Type B pancreatic cell (in vitro differentiated cells): ENCODE results near the gene SLC39A10. TPM values are rescaled to one million over a fixed set of nuclear protein-coding genes. Genes with fewer than 3 reads are reported as not detected.
A peak's percentile ranks its signal among the peaks of the same experiment; 100 is the strongest.

ENCODE experiments used
- DNase-seq: peaks from one replicate; pipeline ENCODE4 v3.0.0; 2021; ENCODE audit warnings: mixed read lengths; ENCODE audit not compliant: unreplicated experiment; ENCODE audit errors: extremely low spot score
- H3K27ac Mint-ChIP-seq: 2 replicates; pipeline ENCODE4 v1.8.0; 2021; ENCODE audit warnings: mild to moderate bottlenecking, mixed read lengths
- H3K27me3 Mint-ChIP-seq: 2 replicates; pipeline ENCODE4 v1.8.0; 2021; ENCODE audit warnings: mixed read lengths
- H3K36me3 Mint-ChIP-seq: 2 replicates; pipeline ENCODE4 v1.8.0; 2021; ENCODE audit warnings: mixed read lengths
- H3K4me1 Mint-ChIP-seq: one replicate; pipeline ENCODE4 v1.8.0; 2021; ENCODE audit warnings: mixed read lengths; ENCODE audit not compliant: unreplicated experiment
- H3K4me3 Mint-ChIP-seq: 2 replicates; pipeline ENCODE4 v1.8.0; 2021; ENCODE audit warnings: mild to moderate bottlenecking, mixed read lengths
- H3K9me3 Mint-ChIP-seq: 2 replicates; pipeline ENCODE4 v1.8.0; 2021; ENCODE audit warnings: mixed read lengths
- CTCF ChIP-seq: fragments of 200-600 bp; sonication (generic); conservative IDR thresholded peaks from 2 replicates; pipeline ENCODE4 v1.5.0; 2021; ENCODE audit warnings: antibody characterized with exemption, mild to moderate bottlenecking
- total RNA-seq: library from RNA; stranded (reverse); gene quantifications from 2 replicates; pipeline ENCODE4 v1.2.1, GENCODE V29; 2021; ENCODE audit warnings: low replicate concordance

The SLC39A10 gene
- total RNA-seq, 1 donor from 2014 or later, result 63.2 TPM

- H3K27ac Mint-ChIP-seq, result no peak overlapping the region
- DNase-seq, result no peak
- no peak for TF ChIP-seq CTCF
- H3K4me1 Mint-ChIP-seq, result peaks cover under 1% of the 10 kb centered on the region
- H3K27me3 Mint-ChIP-seq, result no peaks in the 10 kb centered on the region
- peaks cover 3% of the 10 kb centered on the region for H3K36me3 Mint-ChIP-seq
- H3K9me3 Mint-ChIP-seq, result no peaks in the 10 kb centered on the region
- H3K4me3 Mint-ChIP-seq, result no peak overlapping the region
Measured at GRCh38 chr2:195667974-195668373, 10.9 kb downstream of the SLC39A10 start.

- H3K9me3 Mint-ChIP-seq, result no peaks in the 10 kb centered on the region
- no peak overlapping the region for H3K4me3 Mint-ChIP-seq
- no peak overlapping the region for H3K27ac Mint-ChIP-seq
- peaks cover 11% of the 10 kb centered on the region for H3K36me3 Mint-ChIP-seq
- H3K27me3 Mint-ChIP-seq, result no peaks in the 10 kb centered on the region
- no peaks in the 10 kb centered on the region for H3K4me1 Mint-ChIP-seq
- no peak for DNase-seq
- no peak for TF ChIP-seq CTCF
Measured at GRCh38 chr2:195670191-195670590, 13.2 kb downstream of the SLC39A10 start.

- H3K27me3 Mint-ChIP-seq, result no peaks in the 10 kb centered on the region
- no peaks in the 10 kb centered on the region for H3K4me1 Mint-ChIP-seq
- H3K36me3 Mint-ChIP-seq, result peaks cover 14% of the 10 kb centered on the region
- H3K9me3 Mint-ChIP-seq, result no peaks in the 10 kb centered on the region
- H3K4me3 Mint-ChIP-seq, result no peak overlapping the region
- DNase-seq, result no peak
- TF ChIP-seq CTCF, result no peak
- no peak overlapping the region for H3K27ac Mint-ChIP-seq
Measured at GRCh38 chr2:195671563-195671962, 14.5 kb downstream of the SLC39A10 start.

GRCh38 chr2:195672674-195673073, 15.6 kb downstream of the SLC39A10 start:
- no peaks in the 10 kb centered on the region for H3K4me1 Mint-ChIP-seq
- no peak overlapping the region for H3K27ac Mint-ChIP-seq
- TF ChIP-seq CTCF, result peak; percentile 44
- peaks cover 14% of the 10 kb centered on the region for H3K36me3 Mint-ChIP-seq
- no peak overlapping the region for H3K4me3 Mint-ChIP-seq
- H3K27me3 Mint-ChIP-seq, result no peaks in the 10 kb centered on the region
- DNase-seq, result no peak
- no peaks in the 10 kb centered on the region for H3K9me3 Mint-ChIP-seq

GRCh38 chr2:195674491-195675221, 17.6 kb downstream of the SLC39A10 start:
- TF ChIP-seq CTCF, result no peak
- H3K9me3 Mint-ChIP-seq, result no peaks in the 10 kb centered on the region
- no peaks in the 10 kb centered on the region for H3K4me1 Mint-ChIP-seq
- H3K27ac Mint-ChIP-seq, result no peak overlapping the region
- DNase-seq, result no peak
- no peaks in the 10 kb centered on the region for H3K27me3 Mint-ChIP-seq
- peaks cover 14% of the 10 kb centered on the region for H3K36me3 Mint-ChIP-seq
- H3K4me3 Mint-ChIP-seq, result no peak overlapping the region
